Adrenal gland (tissue), 5 donors: Measurements from ENCODE around the gene KCNH1.

Source experiments
- CTCF ChIP-seq, 6 experiments: fragments of 450-650 bp in 4 of 6; fragments of 200-600 bp in 2 of 6; sonication (generic) in 1 of 6; IDR thresholded peaks; 1 replicate in 5 of 6; 2 replicates in 1 of 6; pipeline versions ENCODE4 v1.5.1 to v1.8.0; 2016 to 2021; ENCODE audit warnings: antibody characterized with exemption in 6 of 6, mild to moderate bottlenecking in 2 of 6, moderate library complexity in 1 of 6
- POLR2A ChIP-seq, 2 donors: fragments of 450-650 bp; IDR thresholded peaks; one replicate each; pipeline ENCODE4 v1.6.1; 2017; ENCODE audit warnings: antibody characterized with exemption in 2 of 2, mild to moderate bottlenecking in 2 of 2, moderate library complexity in 1 of 2
- donor health status: DM: no; HTN: no; CAD: no.

DNA sequence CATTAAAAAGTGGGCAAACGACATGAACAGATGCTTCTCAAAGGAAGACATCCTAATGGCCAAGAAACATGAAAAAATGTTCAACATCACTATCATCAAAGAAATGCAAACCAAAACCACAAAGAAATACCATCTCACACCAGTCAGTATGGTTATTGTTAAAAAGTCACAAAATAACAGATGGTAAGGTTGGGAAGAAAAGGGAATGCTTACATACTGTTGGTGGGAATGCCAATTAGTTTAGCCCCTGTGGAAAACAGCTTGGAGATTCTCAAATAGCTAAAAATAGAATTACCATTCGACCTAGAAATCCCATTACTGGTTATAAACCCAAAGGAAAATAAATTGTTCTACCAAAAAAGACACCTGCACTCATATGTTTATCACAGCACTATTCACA is 369.4 kb downstream of the KCNH1 start:
- TF ChIP-seq CTCF (IDR thresholded peaks at IDR 0.05) (no peak), POLR2A (IDR thresholded peaks at IDR 0.05) (no peak)
